Fibroblast of mammary gland (primary cell): ENCODE measurements around the gene SKOR2.
A peak's percentile ranks its signal among the peaks of the same experiment; 100 is the strongest.

Source experiments
- DNase-seq: peaks from one replicate; pipeline ENCODE4 v3.0.0-alpha.2; 2010; ENCODE audit warnings: low read depth
- H3K4me3 ChIP-seq: 2 replicates; pipeline ENCODE4 v1.5.1; 2011; ENCODE audit warnings: low read depth, mild to moderate bottlenecking, low read length, moderate library complexity; ENCODE audit not compliant: control insufficient read depth
- TF ChIP-seq, protein P1 (sequence below): conservative IDR thresholded peaks from 2 replicates; pipeline ENCODE4 v1.5.1; 2011; ENCODE audit warnings: low read depth, low read length, inconsistent platforms; ENCODE audit not compliant: control insufficient read depth, insufficient read depth

SKOR2 gene

DNA sequence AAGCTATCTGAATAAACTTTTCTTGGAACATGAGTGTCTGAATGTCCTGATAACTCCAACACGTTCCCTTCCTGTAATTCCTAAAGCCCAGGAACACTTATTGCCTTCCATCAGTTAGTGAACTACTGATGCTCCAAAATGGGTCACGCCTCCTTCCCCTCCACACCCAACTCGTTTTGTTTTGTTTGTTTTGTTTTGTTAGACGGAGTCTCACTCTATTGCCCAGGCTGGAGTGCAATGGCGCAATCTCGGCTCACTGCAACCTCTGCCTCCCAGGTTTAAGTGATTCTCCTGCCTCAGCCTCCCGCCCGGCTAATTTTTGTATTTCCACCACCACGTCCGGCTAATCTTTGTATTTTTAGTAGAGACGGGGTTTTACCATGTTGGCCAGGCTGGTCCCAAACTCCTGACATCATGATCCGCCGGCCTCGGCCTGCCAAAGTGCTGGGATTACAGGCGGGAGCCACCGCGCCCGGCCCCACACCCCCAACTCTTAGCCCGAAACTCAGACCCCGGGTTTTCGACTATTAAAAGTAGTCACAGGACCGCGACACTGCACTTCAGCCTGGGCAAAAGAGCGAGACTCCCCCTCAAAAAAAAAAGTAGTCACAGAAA, 76.1 kb downstream of the SKOR2 start:
- TF ChIP-seq, protein P1, sequence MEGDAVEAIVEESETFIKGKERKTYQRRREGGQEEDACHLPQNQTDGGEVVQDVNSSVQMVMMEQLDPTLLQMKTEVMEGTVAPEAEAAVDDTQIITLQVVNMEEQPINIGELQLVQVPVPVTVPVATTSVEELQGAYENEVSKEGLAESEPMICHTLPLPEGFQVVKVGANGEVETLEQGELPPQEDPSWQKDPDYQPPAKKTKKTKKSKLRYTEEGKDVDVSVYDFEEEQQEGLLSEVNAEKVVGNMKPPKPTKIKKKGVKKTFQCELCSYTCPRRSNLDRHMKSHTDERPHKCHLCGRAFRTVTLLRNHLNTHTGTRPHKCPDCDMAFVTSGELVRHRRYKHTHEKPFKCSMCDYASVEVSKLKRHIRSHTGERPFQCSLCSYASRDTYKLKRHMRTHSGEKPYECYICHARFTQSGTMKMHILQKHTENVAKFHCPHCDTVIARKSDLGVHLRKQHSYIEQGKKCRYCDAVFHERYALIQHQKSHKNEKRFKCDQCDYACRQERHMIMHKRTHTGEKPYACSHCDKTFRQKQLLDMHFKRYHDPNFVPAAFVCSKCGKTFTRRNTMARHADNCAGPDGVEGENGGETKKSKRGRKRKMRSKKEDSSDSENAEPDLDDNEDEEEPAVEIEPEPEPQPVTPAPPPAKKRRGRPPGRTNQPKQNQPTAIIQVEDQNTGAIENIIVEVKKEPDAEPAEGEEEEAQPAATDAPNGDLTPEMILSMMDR = no peak
- peak overlapping the region; percentile 93 for H3K4me3 ChIP-seq
- no peak for DNase-seq

DNA sequence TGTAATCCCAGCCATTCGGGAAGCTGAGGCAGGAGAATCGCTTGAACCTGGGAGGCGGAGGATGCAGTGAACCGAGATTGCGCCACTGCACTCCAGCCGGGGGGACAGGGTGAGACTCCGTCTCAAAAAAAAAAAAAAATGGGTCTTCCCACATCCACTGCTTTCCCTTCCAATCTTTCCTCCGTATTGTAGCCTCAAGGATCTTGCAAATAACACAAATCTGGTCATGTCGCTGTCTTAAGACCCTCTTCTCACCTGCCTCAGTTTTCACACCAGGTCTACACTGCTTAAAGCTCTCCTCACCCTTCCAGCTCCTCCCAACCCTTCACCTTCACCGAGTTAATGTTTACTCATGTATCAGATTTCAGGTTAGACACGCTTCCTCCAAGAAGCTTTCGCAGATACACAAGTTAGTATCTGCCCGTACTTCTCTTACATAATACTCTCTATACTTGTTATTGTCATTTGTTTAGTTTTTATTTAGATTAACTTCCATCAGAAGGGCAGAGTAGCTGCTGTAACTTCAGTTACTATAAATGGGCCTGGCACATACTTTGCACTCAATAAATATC, 76.8 kb downstream of the SKOR2 start:
- peak overlapping the region; percentile 93 for H3K4me3 ChIP-seq
- TF ChIP-seq, protein P1 = no peak

DNA sequence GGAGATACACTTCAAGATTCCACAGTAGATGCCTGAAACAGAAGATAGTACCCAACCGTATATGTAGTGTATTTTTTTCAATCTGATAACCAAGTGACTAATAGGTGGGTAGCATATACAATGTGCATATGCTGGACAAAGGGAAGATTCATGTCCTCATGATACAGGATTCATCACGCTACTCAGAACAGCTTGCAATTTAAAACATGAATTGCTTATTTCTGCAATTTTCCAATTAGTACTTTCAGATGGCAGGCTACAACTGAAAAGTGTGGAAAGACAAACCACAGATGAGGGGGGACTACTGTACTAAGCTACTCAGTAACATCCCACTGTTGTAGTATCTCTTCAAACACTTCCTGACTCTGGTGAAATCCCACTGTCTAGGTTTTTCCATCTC, 79.0 kb downstream of the SKOR2 start:
- no peak for DNase-seq
- TF ChIP-seq, protein P1 = no peak
- H3K4me3 ChIP-seq = no peak overlapping the region

More for the DNA sequence above, 76.8 kb downstream of the SKOR2 start:
- no peak for DNase-seq

DNA sequence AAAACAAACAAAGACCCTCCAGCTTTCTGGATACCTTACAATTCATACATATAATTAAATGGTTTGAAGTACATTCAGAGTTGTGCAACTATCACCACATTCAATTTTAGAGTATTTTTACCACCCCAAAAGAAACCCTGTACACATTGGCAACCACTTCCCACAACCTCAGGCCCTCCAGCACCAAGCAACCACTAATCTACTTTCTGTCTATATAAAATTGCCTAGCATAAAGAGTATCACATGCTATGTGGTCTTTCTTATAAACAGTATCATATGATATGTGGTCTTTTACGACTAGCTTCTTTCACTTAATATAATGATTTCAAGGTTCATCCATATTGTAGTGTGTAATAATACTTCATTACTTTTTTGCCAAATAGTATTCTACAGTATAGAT, 82.5 kb downstream of the SKOR2 start:
- TF ChIP-seq, protein P1 = no peak
- H3K4me3 ChIP-seq = no peak overlapping the region
- no peak for DNase-seq

DNA sequence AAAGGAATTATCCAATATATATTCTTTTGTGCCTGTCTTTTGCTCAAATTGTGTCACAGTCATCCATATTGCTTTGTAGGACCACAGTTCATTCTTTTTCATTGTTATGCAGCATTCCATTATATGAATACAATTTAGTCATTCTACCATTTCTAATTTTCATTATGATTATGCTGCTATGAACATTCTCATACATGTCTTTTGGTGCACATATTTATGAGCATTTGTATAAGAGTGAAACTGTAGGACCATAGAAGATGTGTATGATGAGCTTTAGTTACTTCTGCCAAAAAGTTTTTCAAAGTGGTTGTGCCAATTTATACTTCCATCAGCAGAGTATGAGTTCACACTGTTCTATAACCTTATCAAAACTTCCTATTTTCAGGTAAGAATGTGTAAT, 83.0 kb downstream of the SKOR2 start:
- TF ChIP-seq, protein P1 = no peak
- H3K4me3 ChIP-seq = no peak overlapping the region
- no peak for DNase-seq

DNA sequence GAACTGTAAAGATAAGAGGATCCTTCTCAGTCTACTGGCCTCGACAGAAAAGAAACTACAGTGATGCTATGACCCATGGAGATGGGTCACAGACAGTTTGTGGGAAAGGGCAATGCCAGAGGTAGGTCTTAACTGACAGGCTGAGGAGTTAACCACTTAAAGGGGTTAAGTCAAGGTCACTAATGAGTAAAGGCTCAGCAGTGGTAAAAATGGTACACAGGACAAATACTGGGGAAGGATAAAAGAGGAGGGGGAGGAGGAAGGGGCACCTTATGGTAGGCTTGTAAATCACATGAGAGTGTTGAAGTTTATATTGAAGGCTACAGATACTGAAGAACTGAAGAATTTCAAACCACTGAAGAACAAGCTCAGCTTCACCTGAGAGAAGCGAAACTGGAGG, 85.2 kb downstream of the SKOR2 start:
- DNase-seq = no peak
- H3K4me3 ChIP-seq = no peak overlapping the region
- TF ChIP-seq, protein P1 = no peak
